Neural progenitor cell (in vitro differentiated cells): ENCODE results near the gene GMDS. TPM values are rescaled to one million over a fixed set of nuclear protein-coding genes. Genes with fewer than 3 reads are reported as not detected.

Experiments used
- DNase-seq: peaks from one replicate; pipeline ENCODE4 v3.0.0-alpha.2; 2016; ENCODE audit warnings: low spot score
- H2AFZ ChIP-seq: fragments of 200-600 bp; sonication (generic); replicated peaks from 2 replicates; pipeline ENCODE4 v1.6.1; 2016; ENCODE audit warnings: antibody characterized with exemption
- H3F3A ChIP-seq: fragments of 200-600 bp; sonication (generic); 2 replicates; pipeline ENCODE4 v1.6.1; 2016; ENCODE audit warnings: antibody characterized with exemption, low read depth
- H3K27ac ChIP-seq: fragments of 200-600 bp; sonication (generic); 2 replicates; pipeline ENCODE4 v1.5.1; 2016; ENCODE audit warnings: mild to moderate bottlenecking
- H3K27me3 ChIP-seq: fragments of 200-600 bp; sonication (generic); 2 replicates; pipeline ENCODE4 v1.6.1; 2016; ENCODE audit warnings: mild to moderate bottlenecking, moderate library complexity
- H3K36me3 ChIP-seq: fragments of 200-600 bp; sonication (generic); 2 replicates; pipeline ENCODE4 v1.5.1; 2016
- H3K4me1 ChIP-seq: fragments of 200-600 bp; sonication (generic); 2 replicates; pipeline ENCODE4 v1.6.1; 2016; ENCODE audit warnings: mixed run types
- H3K4me2 ChIP-seq: fragments of 200-600 bp; sonication (generic); 2 replicates; pipeline ENCODE4 v1.6.1; 2016
- H3K4me3 ChIP-seq: fragments of 200-600 bp; sonication (generic); 2 replicates; pipeline ENCODE4 v1.5.1; 2016
- H3K79me2 ChIP-seq: fragments of 200-600 bp; sonication (generic); 2 replicates; pipeline ENCODE4 v1.6.1; 2016; ENCODE audit warnings: low read depth
- H3K9ac ChIP-seq: fragments of 200-600 bp; sonication (generic); 2 replicates; pipeline ENCODE4 v1.6.1; 2016
- H3K9me3 ChIP-seq: fragments of 200-600 bp; sonication (generic); 2 replicates; pipeline ENCODE4 v1.5.1; 2016; ENCODE audit warnings: low read depth
- H4K20me1 ChIP-seq: fragments of 200-600 bp; sonication (generic); 2 replicates; pipeline ENCODE4 v1.6.1; 2016; ENCODE audit warnings: low read depth
- H3K27ac Mint-ChIP-seq: 3 replicates; pipeline ENCODE4 v1.8.0; 2021; ENCODE audit warnings: mixed read lengths
- H3K27me3 Mint-ChIP-seq: 2 replicates; pipeline ENCODE4 v1.8.0; 2022; ENCODE audit warnings: low read depth, mild to moderate bottlenecking, inconsistent platforms, moderate library complexity, mixed read lengths; ENCODE audit not compliant: insufficient read depth
- H3K36me3 Mint-ChIP-seq: 3 replicates; pipeline ENCODE4 v1.8.0; 2021; ENCODE audit warnings: mixed read lengths
- H3K4me1 Mint-ChIP-seq: 3 replicates; pipeline ENCODE4 v1.8.0; 2021; ENCODE audit warnings: mixed read lengths
- H3K4me3 Mint-ChIP-seq: 3 replicates; pipeline ENCODE4 v1.8.0; 2021; ENCODE audit warnings: mild to moderate bottlenecking, moderate library complexity, mixed read lengths
- H3K9me3 Mint-ChIP-seq: 3 replicates; pipeline ENCODE4 v1.8.0; 2020; ENCODE audit warnings: mixed read lengths
- EZH2 ChIP-seq: fragments of 200-600 bp; sonication (generic); IDR thresholded peaks from 2 replicates; pipeline ENCODE4 v1.6.1; 2017; ENCODE audit warnings: antibody characterized with exemption, mild to moderate bottlenecking, moderate library complexity
- EZH2phosphoT487 ChIP-seq: fragments of 200-600 bp; sonication (generic); IDR thresholded peaks from 2 replicates; pipeline ENCODE4 v1.6.1; 2017; ENCODE audit warnings: antibody characterized with exemption
- total RNA-seq: library from RNA; depleted of rRNA; stranded (reverse); fragments of >200 nt; gene quantifications from 2 replicates; pipeline ENCODE4 v1.2.3, GENCODE V29; 2015; ENCODE audit warnings: low replicate concordance
- TF ChIP-seq, protein P1 (sequence below): fragments of 200-600 bp; sonication (generic); IDR thresholded peaks from 2 replicates; pipeline ENCODE4 v1.5.1; 2017; ENCODE audit warnings: antibody characterized with exemption, mild to moderate bottlenecking

GMDS gene
- total RNA-seq, 1 donor from 2014 or later, result 22.6 TPM

DNA sequence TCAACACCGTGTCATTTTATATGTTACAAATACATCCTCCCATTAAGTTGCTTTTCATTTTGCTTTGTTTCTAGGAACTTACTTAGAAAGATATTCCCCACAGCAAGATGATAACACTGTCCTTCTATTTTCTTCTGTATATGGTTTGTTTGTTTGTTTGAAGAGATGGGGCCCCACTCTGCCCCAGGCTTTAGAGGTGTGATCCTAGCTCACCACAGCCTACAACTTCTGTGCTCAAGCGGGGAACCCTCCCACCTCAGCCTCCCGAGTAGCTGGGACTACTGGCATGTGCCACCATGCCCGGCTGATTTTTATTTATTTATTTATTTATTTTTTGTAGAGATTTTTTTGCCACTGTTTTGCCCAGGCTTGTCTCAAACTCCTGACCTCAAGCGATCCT lies 14.2 kb upstream of the GMDS start:
- no peak overlapping the region for H3K9ac ChIP-seq
- Mint-ChIP-seq H3K4me3 (no peak overlapping the region), H3K27ac (no peak overlapping the region), H3K9me3 (no peaks in the 10 kb centered on the region), H3K4me1 (no peaks in the 10 kb centered on the region), H3K36me3 (peaks cover 15% of the 10 kb centered on the region), H3K27me3 (peaks cover 2% of the 10 kb centered on the region)
- no peak for DNase-seq
- H3K4me1 ChIP-seq, result no peaks in the 10 kb centered on the region
- H3K79me2 ChIP-seq, result no peaks in the 10 kb centered on the region
- no peak for TF ChIP-seq EZH2
- TF ChIP-seq, protein P1, sequence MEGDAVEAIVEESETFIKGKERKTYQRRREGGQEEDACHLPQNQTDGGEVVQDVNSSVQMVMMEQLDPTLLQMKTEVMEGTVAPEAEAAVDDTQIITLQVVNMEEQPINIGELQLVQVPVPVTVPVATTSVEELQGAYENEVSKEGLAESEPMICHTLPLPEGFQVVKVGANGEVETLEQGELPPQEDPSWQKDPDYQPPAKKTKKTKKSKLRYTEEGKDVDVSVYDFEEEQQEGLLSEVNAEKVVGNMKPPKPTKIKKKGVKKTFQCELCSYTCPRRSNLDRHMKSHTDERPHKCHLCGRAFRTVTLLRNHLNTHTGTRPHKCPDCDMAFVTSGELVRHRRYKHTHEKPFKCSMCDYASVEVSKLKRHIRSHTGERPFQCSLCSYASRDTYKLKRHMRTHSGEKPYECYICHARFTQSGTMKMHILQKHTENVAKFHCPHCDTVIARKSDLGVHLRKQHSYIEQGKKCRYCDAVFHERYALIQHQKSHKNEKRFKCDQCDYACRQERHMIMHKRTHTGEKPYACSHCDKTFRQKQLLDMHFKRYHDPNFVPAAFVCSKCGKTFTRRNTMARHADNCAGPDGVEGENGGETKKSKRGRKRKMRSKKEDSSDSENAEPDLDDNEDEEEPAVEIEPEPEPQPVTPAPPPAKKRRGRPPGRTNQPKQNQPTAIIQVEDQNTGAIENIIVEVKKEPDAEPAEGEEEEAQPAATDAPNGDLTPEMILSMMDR, result no peak
- no peak for TF ChIP-seq EZH2phosphoT487
- no peak overlapping the region for H3K4me2 ChIP-seq
- no peaks in the 10 kb centered on the region for H3K36me3 ChIP-seq
- no peaks in the 10 kb centered on the region for H3K27me3 ChIP-seq
- no peaks in the 10 kb centered on the region for H4K20me1 ChIP-seq
- no peak overlapping the region for H3K4me3 ChIP-seq
- H3K27ac ChIP-seq, result no peak overlapping the region
- no peaks in the 10 kb centered on the region for H3K9me3 ChIP-seq
- no peak overlapping the region for H2AFZ ChIP-seq
- no peaks in the 10 kb centered on the region for H3F3A ChIP-seq

DNA sequence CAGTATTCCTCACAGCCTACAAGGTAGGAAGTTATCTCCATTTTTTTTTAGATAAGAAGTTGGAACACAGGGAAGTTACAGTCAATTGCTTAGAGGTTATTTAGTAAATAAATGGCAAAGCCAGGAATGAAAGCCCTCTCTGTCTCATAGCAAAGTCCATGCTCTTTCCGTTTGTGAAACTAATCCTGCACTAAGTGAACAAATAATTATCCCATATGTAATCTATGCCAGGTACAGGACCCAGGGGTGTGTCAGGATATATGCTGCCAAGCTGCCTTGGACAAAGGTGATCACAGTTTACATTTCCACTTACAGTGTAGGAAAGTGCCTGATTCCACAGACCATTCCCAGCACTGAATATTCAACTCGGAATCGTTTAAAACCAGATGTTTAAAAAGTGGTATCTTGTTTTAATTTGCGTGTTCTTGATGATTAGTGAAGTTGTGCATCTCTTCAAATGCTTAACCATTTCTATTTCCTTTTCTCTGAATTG lies 13.6 kb upstream of the GMDS start:
- Histone ChIP-seq H3K79me2 (no peaks in the 10 kb centered on the region), H3K9me3 (no peaks in the 10 kb centered on the region), H3K27ac (no peak overlapping the region), H3K4me3 (no peak overlapping the region), H3K9ac (no peak overlapping the region), H3F3A (no peaks in the 10 kb centered on the region), H3K36me3 (no peaks in the 10 kb centered on the region), H3K27me3 (no peaks in the 10 kb centered on the region), H3K4me2 (no peak overlapping the region), H4K20me1 (no peaks in the 10 kb centered on the region), H2AFZ (no peak overlapping the region), H3K4me1 (no peaks in the 10 kb centered on the region)
- Mint-ChIP-seq H3K4me3 (no peak overlapping the region), H3K4me1 (no peaks in the 10 kb centered on the region), H3K36me3 (peaks cover 13% of the 10 kb centered on the region), H3K27me3 (peaks cover 2% of the 10 kb centered on the region), H3K9me3 (no peaks in the 10 kb centered on the region), H3K27ac (no peak overlapping the region)
- DNase-seq, result no peak
- TF ChIP-seq EZH2 (no peak), EZH2phosphoT487 (no peak)
- TF ChIP-seq, protein P1, result no peak

DNA sequence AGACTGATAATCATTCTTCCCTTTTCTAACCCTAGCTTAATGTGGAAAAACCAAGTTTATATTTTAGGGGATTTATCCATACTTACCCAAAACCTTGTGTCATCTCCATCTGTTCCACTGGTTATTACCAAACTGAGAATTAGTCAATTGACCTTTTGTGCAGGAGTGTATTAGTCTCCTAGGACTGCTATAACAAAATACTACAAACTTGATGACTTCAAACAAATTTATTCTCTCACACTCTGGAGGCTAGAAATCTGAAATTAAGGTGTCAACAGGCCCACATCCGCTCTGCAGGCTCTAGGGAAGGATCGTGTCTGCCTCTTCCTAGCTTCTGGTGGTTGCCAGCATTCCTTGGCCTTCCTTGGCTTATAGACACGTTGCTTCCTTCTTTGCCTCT lies 12.7 kb upstream of the GMDS start:
- TF ChIP-seq EZH2, result no peak
- TF ChIP-seq EZH2phosphoT487, result no peak
- TF ChIP-seq, protein P1, result no peak
- H4K20me1 ChIP-seq, result no peaks in the 10 kb centered on the region
- no peak overlapping the region for H3K27ac Mint-ChIP-seq
- no peak overlapping the region for H3K4me3 ChIP-seq
- H3F3A ChIP-seq, result no peaks in the 10 kb centered on the region
- no peaks in the 10 kb centered on the region for H3K9me3 Mint-ChIP-seq
- no peaks in the 10 kb centered on the region for H3K79me2 ChIP-seq
- no peak overlapping the region for H3K9ac ChIP-seq
- H3K27ac ChIP-seq, result no peak overlapping the region
- H3K27me3 Mint-ChIP-seq, result peaks cover 2% of the 10 kb centered on the region
- no peaks in the 10 kb centered on the region for H3K36me3 ChIP-seq
- no peaks in the 10 kb centered on the region for H3K4me1 Mint-ChIP-seq
- no peak overlapping the region for H3K4me3 Mint-ChIP-seq
- DNase-seq, result no peak
- no peak overlapping the region for H3K4me2 ChIP-seq
- H3K4me1 ChIP-seq, result no peaks in the 10 kb centered on the region
- H3K9me3 ChIP-seq, result no peaks in the 10 kb centered on the region
- peaks cover 13% of the 10 kb centered on the region for H3K36me3 Mint-ChIP-seq
- H2AFZ ChIP-seq, result no peak overlapping the region
- H3K27me3 ChIP-seq, result no peaks in the 10 kb centered on the region
